CD14-positive monocyte (primary cell): ENCODE measurements around the gene ECHDC1. TPM values are rescaled to one million over a fixed set of nuclear protein-coding genes. Genes with fewer than 3 reads are reported as not detected.
A peak's percentile ranks its signal among the peaks of the same experiment; 100 is the strongest.

Source experiments
- DNase-seq, 3 donors: peaks; one replicate each; pipeline ENCODE4 v3.0.0-alpha.2; 2011 to 2022
- H2AFZ ChIP-seq: 2 replicates; pipeline ENCODE4 v1.6.0; 2012; ENCODE audit warnings: mild to moderate bottlenecking, low read depth, low read length, inconsistent platforms; ENCODE audit not compliant: insufficient read depth, poor library complexity, severe bottlenecking
- H3K27ac ChIP-seq, 2 donors: 1 replicate in 1 of 2; 2 replicates in 1 of 2; pipeline ENCODE4 v1.5.1; 2012 to 2013; ENCODE audit warnings: low read length in 2 of 2, control low read depth in 1 of 2, inconsistent platforms in 1 of 2, low read depth in 1 of 2, mild to moderate bottlenecking in 1 of 2
- H3K27me3 ChIP-seq, 2 donors: one replicate each; pipeline versions ENCODE4 v1.6.0 to v1.6.1; 2011 to 2013; ENCODE audit warnings: low read length in 2 of 2; ENCODE audit not compliant: control insufficient read depth in 2 of 2, insufficient read depth in 2 of 2
- H3K36me3 ChIP-seq, 2 donors: replicated peaks in 1 of 2; 1 replicate in 1 of 2; 2 replicates in 1 of 2; pipeline versions ENCODE4 v1.5.1 to v1.6.1; 2012 to 2013; ENCODE audit warnings: low read length in 2 of 2, control low read depth in 1 of 2, inconsistent platforms in 1 of 2, mild to moderate bottlenecking in 1 of 2; ENCODE audit not compliant: insufficient read depth in 2 of 2, control insufficient read depth in 1 of 2
- H3K4me1 ChIP-seq, 2 donors: 1 replicate in 1 of 2; 2 replicates in 1 of 2; pipeline versions ENCODE4 v1.5.1 to v1.6.1; 2012 to 2013; ENCODE audit warnings: low read length in 2 of 2, control low read depth in 1 of 2, inconsistent platforms in 1 of 2, mild to moderate bottlenecking in 1 of 2, moderate library complexity in 1 of 2; ENCODE audit not compliant: insufficient read depth in 2 of 2, control insufficient read depth in 1 of 2
- H3K4me2 ChIP-seq: replicated peaks from 2 replicates; pipeline ENCODE3; 2012; ENCODE audit warnings: low read length, moderate library complexity, mild to moderate bottlenecking; ENCODE audit not compliant: poor library complexity, severe bottlenecking; ENCODE audit errors: extremely low read depth
- H3K4me3 ChIP-seq, 3 experiments: fragments of 200-600 bp in 1 of 3; sonication (generic) in 1 of 3; replicated peaks in 1 of 3; 1 replicate in 2 of 3; 2 replicates in 1 of 3; pipeline ENCODE4 v1.5.1; 2011 to 2013; ENCODE audit warnings: low read length in 3 of 3, mild to moderate bottlenecking in 3 of 3, control low read depth in 2 of 3, low read depth in 2 of 3, inconsistent platforms in 1 of 3, moderate library complexity in 1 of 3
- H3K79me2 ChIP-seq: 2 replicates; pipeline ENCODE4 v1.6.0; 2012; ENCODE audit warnings: mild to moderate bottlenecking, control low read depth, inconsistent platforms, low read length, moderate library complexity; ENCODE audit not compliant: insufficient read depth
- H3K9ac ChIP-seq: 2 replicates; pipeline ENCODE4 v1.6.0; 2017; ENCODE audit warnings: low read length, mild to moderate bottlenecking; ENCODE audit not compliant: insufficient read depth, poor library complexity, severe bottlenecking
- H3K9me3 ChIP-seq, 2 donors: replicated peaks in 1 of 2; 1 replicate in 1 of 2; 2 replicates in 1 of 2; pipeline versions ENCODE4 v1.5.1 to v1.6.1; 2012 to 2013; ENCODE audit warnings: low read length in 2 of 2, control low read depth in 1 of 2; ENCODE audit not compliant: control insufficient read depth in 1 of 2, insufficient read depth in 1 of 2
- H4K20me1 ChIP-seq: 2 replicates; pipeline ENCODE4 v1.6.0; 2012; ENCODE audit warnings: mild to moderate bottlenecking, low read length, control low read depth, moderate library complexity; ENCODE audit not compliant: insufficient read depth
- H3K27ac Mint-ChIP-seq, 7 donors: one replicate each; pipeline ENCODE4 v1.8.0; 2020; ENCODE audit warnings: mild to moderate bottlenecking in 7 of 7, mixed read lengths in 7 of 7, moderate library complexity in 6 of 7, inconsistent platforms in 2 of 7
- H3K27me3 Mint-ChIP-seq, 3 donors: one replicate each; pipeline ENCODE4 v1.8.0; 2021 to 2022; ENCODE audit warnings: low read depth in 3 of 3, mild to moderate bottlenecking in 3 of 3, mixed read lengths in 3 of 3, moderate library complexity in 3 of 3, inconsistent platforms in 1 of 3
- H3K36me3 Mint-ChIP-seq, 2 donors: one replicate each; pipeline ENCODE4 v1.8.0; 2020; ENCODE audit warnings: mixed read lengths in 2 of 2, inconsistent platforms in 1 of 2, mild to moderate bottlenecking in 1 of 2
- H3K4me1 Mint-ChIP-seq: one replicate; pipeline ENCODE4 v1.8.0; 2020; ENCODE audit warnings: mild to moderate bottlenecking, mixed read lengths
- H3K4me3 Mint-ChIP-seq, 2 donors: one replicate each; pipeline ENCODE4 v1.8.0; 2020; ENCODE audit warnings: mild to moderate bottlenecking in 2 of 2, mixed read lengths in 2 of 2, moderate library complexity in 1 of 2
- H3K9me3 Mint-ChIP-seq, 7 donors: one replicate each; pipeline ENCODE4 v1.8.0; 2020 to 2022; ENCODE audit warnings: mixed read lengths in 7 of 7, mild to moderate bottlenecking in 6 of 7, moderate library complexity in 6 of 7, inconsistent platforms in 2 of 7
- WGBS: methylation state at CpG from one replicate; pipeline ENCODE4 v1.1.5; 2013; ENCODE audit warnings: missing lambda C conversion rate; ENCODE audit not compliant: insufficient coverage; 5-methylcytosine and 5-hydroxymethylcytosine counted together
- intact Hi-C, 2 donors: fragments of 100-400 bp; cut with micrococcal nuclease; formaldehyde crosslinking; loops; one replicate each; pipeline versions ENCODE4 v1.15.0 to v1.15.1; 2023
- polyA plus RNA-seq, 3 donors: library from polyadenylated mRNA; depleted of rRNA in 1 of 3; unstranded in 2 of 3; stranded (reverse) in 1 of 3; fragments of 300-500 nt in 2 of 3; fragments of >200 nt in 1 of 3; fragmentation: Illumina TruSeq in 2 of 3; gene quantifications; 1 replicate in 2 of 3; 2 replicates in 1 of 3; pipeline ENCODE4 v1.2.3, GENCODE V29; 2012 to 2021
- TF ChIP-seq, protein P1 (sequence below): fragments of 200-600 bp; IDR thresholded peaks from one replicate; pipeline ENCODE4 v1.8.0; 2022; ENCODE audit warnings: antibody characterized with exemption, mild to moderate bottlenecking

The ECHDC1 gene
- polyA plus RNA-seq, 3 donors, result 36.4 to 104 (median 102) TPM

DNA sequence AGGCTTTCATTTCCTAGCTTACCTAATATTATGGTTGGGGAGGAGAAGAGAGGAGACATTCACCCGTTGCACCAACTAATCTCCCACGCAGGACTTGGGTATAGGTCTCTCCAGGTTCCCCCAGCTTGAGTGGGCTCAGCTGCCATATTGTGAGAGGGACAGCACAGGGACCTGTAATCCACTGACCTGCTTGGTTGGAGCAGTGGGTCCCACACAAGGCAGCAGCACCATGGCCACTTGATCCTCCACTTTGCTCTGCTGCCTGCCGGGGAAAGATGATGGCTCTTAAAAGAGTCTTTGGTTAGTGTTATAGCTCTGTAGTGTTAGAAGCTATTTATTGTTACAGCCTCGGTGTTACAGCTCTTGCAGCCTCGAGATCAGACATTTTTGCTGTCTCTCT is 22.5 kb upstream of the ECHDC1 start:
- no peak overlapping the region for H2AFZ ChIP-seq
- Mint-ChIP-seq H3K27me3 (peaks cover 0 to 1% (median 0%) of the 10 kb centered on the region in 3 donors), H3K9me3 (peaks cover 1 to 6% (median 5%) of the 10 kb centered on the region in 7 donors), H3K36me3 (no peaks in the 10 kb centered on the region), H3K27ac (peak overlapping the region; percentile 58 to 89 (median 82)), H3K4me3 (no peak overlapping the region), H3K4me1 (peaks cover 13% of the 10 kb centered on the region)
- no peaks in the 10 kb centered on the region for H3K36me3 ChIP-seq
- no peak overlapping the region for H3K4me2 ChIP-seq
- H4K20me1 ChIP-seq, result no peaks in the 10 kb centered on the region
- H3K9ac ChIP-seq, result no peak overlapping the region
- H3K4me3 ChIP-seq, result no peak overlapping the region
- H3K4me1 ChIP-seq, result peaks cover 10 to 13% of the 10 kb centered on the region in 2 donors
- no peaks in the 10 kb centered on the region for H3K27me3 ChIP-seq
- peak overlapping the region in 1 of 2 donors; percentile 29 for H3K27ac ChIP-seq
- TF ChIP-seq, protein P1, sequence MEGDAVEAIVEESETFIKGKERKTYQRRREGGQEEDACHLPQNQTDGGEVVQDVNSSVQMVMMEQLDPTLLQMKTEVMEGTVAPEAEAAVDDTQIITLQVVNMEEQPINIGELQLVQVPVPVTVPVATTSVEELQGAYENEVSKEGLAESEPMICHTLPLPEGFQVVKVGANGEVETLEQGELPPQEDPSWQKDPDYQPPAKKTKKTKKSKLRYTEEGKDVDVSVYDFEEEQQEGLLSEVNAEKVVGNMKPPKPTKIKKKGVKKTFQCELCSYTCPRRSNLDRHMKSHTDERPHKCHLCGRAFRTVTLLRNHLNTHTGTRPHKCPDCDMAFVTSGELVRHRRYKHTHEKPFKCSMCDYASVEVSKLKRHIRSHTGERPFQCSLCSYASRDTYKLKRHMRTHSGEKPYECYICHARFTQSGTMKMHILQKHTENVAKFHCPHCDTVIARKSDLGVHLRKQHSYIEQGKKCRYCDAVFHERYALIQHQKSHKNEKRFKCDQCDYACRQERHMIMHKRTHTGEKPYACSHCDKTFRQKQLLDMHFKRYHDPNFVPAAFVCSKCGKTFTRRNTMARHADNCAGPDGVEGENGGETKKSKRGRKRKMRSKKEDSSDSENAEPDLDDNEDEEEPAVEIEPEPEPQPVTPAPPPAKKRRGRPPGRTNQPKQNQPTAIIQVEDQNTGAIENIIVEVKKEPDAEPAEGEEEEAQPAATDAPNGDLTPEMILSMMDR, result no peak
- 96% methylated on average over 4 of the region's 5 CpGs for WGBS
- intact Hi-C loops, result loop anchor here in 1 of 2 donors (10.0 kb wide), 1 partner anchor 49 kb away; no protein-coding TSS in a partner anchor
- H3K79me2 ChIP-seq, result no peaks in the 10 kb centered on the region
- H3K9me3 ChIP-seq, result no peaks in the 10 kb centered on the region
- no peak for DNase-seq

DNA sequence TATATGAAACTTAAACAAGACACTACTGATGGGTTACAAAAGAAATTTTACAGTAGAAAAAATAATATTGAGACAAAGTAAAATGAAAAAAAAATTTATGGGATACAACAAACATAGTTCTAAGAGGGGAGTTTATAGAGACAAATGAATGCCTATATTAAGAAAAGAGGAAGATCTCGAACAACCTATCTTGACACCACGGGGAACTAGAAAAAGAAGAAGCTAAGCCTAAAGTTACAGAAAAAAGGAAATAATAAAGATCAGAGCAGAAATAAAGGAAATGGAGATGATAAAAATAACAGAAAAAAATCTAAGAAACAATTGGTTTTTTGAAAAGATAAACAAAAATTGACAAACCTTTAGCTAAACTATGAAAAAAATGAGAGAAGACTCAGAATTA is 9.1 kb upstream of the ECHDC1 start:
- Histone ChIP-seq H3K79me2 (peaks cover 13% of the 10 kb centered on the region), H4K20me1 (no peaks in the 10 kb centered on the region), H3K9me3 (no peaks in the 10 kb centered on the region), H2AFZ (no peak overlapping the region), H3K27me3 (no peaks in the 10 kb centered on the region), H3K9ac (no peak overlapping the region), H3K4me1 (peaks cover 29 to 38% of the 10 kb centered on the region in 2 donors), H3K36me3 (no peaks in the 10 kb centered on the region), H3K27ac (peak overlapping the region; percentile 74 to 77), H3K4me2 (peak overlapping the region; percentile 51), H3K4me3 (peak overlapping the region in 1 of 3 experiments; percentile 27)
- H3K4me3 Mint-ChIP-seq, result peak overlapping the region in 1 of 2 donors; percentile 41
- H3K4me1 Mint-ChIP-seq, result peaks cover 54% of the 10 kb centered on the region
- intact Hi-C loops, result no loop called here
- H3K27ac Mint-ChIP-seq, result peak overlapping the region; percentile 86 to 95 (median 92)
- peaks cover 0 to 17% (median 2%) of the 10 kb centered on the region in 7 donors for H3K9me3 Mint-ChIP-seq
- H3K36me3 Mint-ChIP-seq, result peaks cover 6 to 7% of the 10 kb centered on the region in 2 donors
- TF ChIP-seq, protein P1, result no peak
- peaks cover 0 to 1% (median 0%) of the 10 kb centered on the region in 3 donors for H3K27me3 Mint-ChIP-seq
- no CpG with 5 or more reads among the region's 2 CpGs for WGBS
- peak in 2 of 3 donors; percentile 56 to 74 for DNase-seq
